PC-9 (cell line): ENCODE measurements around the gene ARX.

ENCODE experiments used
- EZH2 ChIP-seq: fragments of 200-600 bp; sonication (generic); IDR thresholded peaks from 2 replicates; pipeline ENCODE4 v1.8.0; 2017; ENCODE audit warnings: antibody characterized with exemption, low read depth
- TF ChIP-seq, protein P1 (sequence below): fragments of 200-600 bp; sonication (generic); conservative IDR thresholded peaks from 2 replicates; pipeline ENCODE4 v1.6.1; 2017; ENCODE audit warnings: mixed run types, antibody characterized with exemption, mild to moderate bottlenecking, moderate library complexity

DNA sequence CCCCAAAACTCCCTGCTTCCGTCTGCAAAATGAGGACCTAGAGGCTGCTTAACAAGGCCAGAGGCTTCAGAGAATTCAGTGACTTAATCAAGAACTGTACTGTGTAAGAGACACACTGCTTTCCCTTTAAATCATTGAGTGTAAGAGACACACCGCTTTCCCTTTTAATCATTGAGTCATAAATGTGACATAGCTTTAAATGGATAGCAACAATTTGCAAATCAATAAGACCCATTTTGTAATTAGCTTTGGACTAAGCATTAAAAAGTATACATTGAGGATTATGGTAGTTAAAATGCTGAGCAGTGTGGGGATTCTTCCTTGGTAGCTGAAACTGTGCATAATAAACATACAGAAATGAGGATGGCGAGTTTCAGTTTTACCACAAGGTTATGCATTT lies 31.8 kb downstream of the ARX start:
- TF ChIP-seq, protein P1, sequence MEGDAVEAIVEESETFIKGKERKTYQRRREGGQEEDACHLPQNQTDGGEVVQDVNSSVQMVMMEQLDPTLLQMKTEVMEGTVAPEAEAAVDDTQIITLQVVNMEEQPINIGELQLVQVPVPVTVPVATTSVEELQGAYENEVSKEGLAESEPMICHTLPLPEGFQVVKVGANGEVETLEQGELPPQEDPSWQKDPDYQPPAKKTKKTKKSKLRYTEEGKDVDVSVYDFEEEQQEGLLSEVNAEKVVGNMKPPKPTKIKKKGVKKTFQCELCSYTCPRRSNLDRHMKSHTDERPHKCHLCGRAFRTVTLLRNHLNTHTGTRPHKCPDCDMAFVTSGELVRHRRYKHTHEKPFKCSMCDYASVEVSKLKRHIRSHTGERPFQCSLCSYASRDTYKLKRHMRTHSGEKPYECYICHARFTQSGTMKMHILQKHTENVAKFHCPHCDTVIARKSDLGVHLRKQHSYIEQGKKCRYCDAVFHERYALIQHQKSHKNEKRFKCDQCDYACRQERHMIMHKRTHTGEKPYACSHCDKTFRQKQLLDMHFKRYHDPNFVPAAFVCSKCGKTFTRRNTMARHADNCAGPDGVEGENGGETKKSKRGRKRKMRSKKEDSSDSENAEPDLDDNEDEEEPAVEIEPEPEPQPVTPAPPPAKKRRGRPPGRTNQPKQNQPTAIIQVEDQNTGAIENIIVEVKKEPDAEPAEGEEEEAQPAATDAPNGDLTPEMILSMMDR = no peak
- no peak for TF ChIP-seq EZH2
